GM12878 (cell line): ENCODE results near the gene LMX1B. TPM values are rescaled to one million over a fixed set of nuclear protein-coding genes. Genes with fewer than 3 reads are reported as not detected.

Experiments
- ATAC-seq: fragments of 200-7000 bp; cut with Tn5 transposase; 3 replicates; pipeline ENCODE4 v1.9.1; 2020; ENCODE audit warnings: mild to moderate bottlenecking, moderate library complexity
- BruUV-seq: library from RNA; stranded (reverse); fragments of 400-500 nt; replicated peaks from 2 replicates; lab custom pipeline; 2021; lab: Mats Ljungman, UMichigan
- CTCF ChIA-PET: fragments of 300-600 bp; sonication (Branson Sonifier 250); formaldehyde crosslinking; extraction: SDS; loops from one replicate; lab custom pipeline; 2021; ENCODE audit warnings: inconsistent platforms; lab: Yijun Ruan, JAX
- POLR2A ChIA-PET: fragments of 350-600 bp; formaldehyde crosslinking; extraction: SDS; loops from one replicate; lab custom pipeline; 2021; ENCODE audit warnings: inconsistent platforms; lab: Charles Lee
- RAD21 ChIA-PET: fragments of 300-600 bp; sonication (Branson Sonifier 250); formaldehyde crosslinking; loops from one replicate; lab custom pipeline; 2023; ENCODE audit warnings: antibody characterized with exemption; ENCODE audit not compliant: unreplicated experiment; lab: Charles Lee
- SMC1A ChIA-PET: fragments of 300-600 bp; sonication (Branson Sonifier 250); formaldehyde crosslinking; loops from one replicate; lab custom pipeline; 2023; ENCODE audit not compliant: unreplicated experiment, uncharacterized antibody; lab: Charles Lee
- DNase-seq: peaks from one replicate; pipeline ENCODE4 v3.0.0-alpha.2; 2011; ENCODE audit warnings: low read depth, low spot score
- FAIRE-seq: peaks from 3 replicates; lab custom pipeline; 2011; peaks lifted over from hg19 to GRCh38; lab: Jason Lieb, UNC
- H2AFZ ChIP-seq: 2 replicates; pipeline ENCODE4 v1.6.0; 2011; ENCODE audit warnings: low read depth, low read length, control low read depth; ENCODE audit not compliant: control insufficient read depth
- H3K27ac ChIP-seq: 2 replicates; pipeline ENCODE4 v1.5.1; 2011; ENCODE audit warnings: control low read depth; ENCODE audit not compliant: control insufficient read depth, insufficient read depth
- H3K27me3 ChIP-seq, 2 experiments: replicated peaks in 1 of 2; 2 replicates each; pipeline versions ENCODE4 v1.6.0 to v1.6.1; 2011; ENCODE audit warnings: low read length in 1 of 2; ENCODE audit not compliant: control insufficient read depth in 2 of 2, insufficient read depth in 2 of 2
- H3K36me3 ChIP-seq, 2 experiments: 2 replicates each; pipeline ENCODE4 v1.5.1; 2011; ENCODE audit warnings: low read length in 1 of 2; ENCODE audit not compliant: control insufficient read depth in 2 of 2, insufficient read depth in 2 of 2
- H3K4me1 ChIP-seq: 2 replicates; pipeline ENCODE4 v1.6.1; 2011; ENCODE audit warnings: mild to moderate bottlenecking, low read length, moderate library complexity, mixed read lengths; ENCODE audit not compliant: control insufficient read depth, insufficient read depth
- H3K4me2 ChIP-seq: 2 replicates; pipeline ENCODE4 v1.6.0; 2011; ENCODE audit warnings: control low read depth; ENCODE audit not compliant: control insufficient read depth, insufficient read depth
- H3K4me3 ChIP-seq: fragments of 200-600 bp; sonication (generic); 2 replicates; pipeline ENCODE4 v1.5.1; 2016
- H3K79me2 ChIP-seq: 2 replicates; pipeline ENCODE4 v1.6.0; 2011; ENCODE audit warnings: low read length; ENCODE audit not compliant: control insufficient read depth, insufficient read depth
- H3K9ac ChIP-seq: 2 replicates; pipeline ENCODE4 v1.8.0; 2011; ENCODE audit warnings: low read length, control low read depth, mixed read lengths; ENCODE audit not compliant: control insufficient read depth, insufficient read depth
- H3K9me3 ChIP-seq: replicated peaks from 3 replicates; pipeline ENCODE4 v1.5.1; 2011; ENCODE audit warnings: mild to moderate bottlenecking, low read length; ENCODE audit not compliant: control insufficient read depth, insufficient read depth
- H4K20me1 ChIP-seq: 2 replicates; pipeline ENCODE4 v1.6.0; 2011; ENCODE audit not compliant: control insufficient read depth, insufficient read depth
- CBX3 ChIP-seq: fragments of 200-600 bp; sonication (generic); IDR thresholded peaks from 2 replicates; pipeline ENCODE4 v1.6.1; 2016; ENCODE audit warnings: low read depth, borderline replicate concordance
- CHD1 ChIP-seq: IDR thresholded peaks from 2 replicates; pipeline ENCODE4 v1.6.1; 2012; ENCODE audit warnings: low read depth, low read length, improper control_type of control experiment
- EED ChIP-seq: sonication (generic); IDR thresholded peaks from 2 replicates; pipeline ENCODE4 v1.6.1; 2016; ENCODE audit warnings: antibody characterized with exemption, low read depth
- GABPA ChIP-seq: IDR thresholded peaks from 2 replicates; pipeline ENCODE4 v1.6.1; 2014; ENCODE audit warnings: antibody characterized with exemption, low read depth, mild to moderate bottlenecking, inconsistent platforms
- JUNB ChIP-seq: IDR thresholded peaks from 2 replicates; pipeline ENCODE4 v1.6.1; 2016; ENCODE audit warnings: antibody characterized with exemption, mild to moderate bottlenecking
- MTA3 ChIP-seq: IDR thresholded peaks from 2 replicates; pipeline ENCODE4 v1.6.1; 2012; ENCODE audit warnings: low read length, inconsistent platforms, borderline replicate concordance
- RAD51 ChIP-seq: fragments of 450-650 bp; IDR thresholded peaks from 2 replicates; pipeline ENCODE4 v1.6.1; 2016; ENCODE audit warnings: moderate library complexity, mild to moderate bottlenecking, inconsistent platforms
- RB1 ChIP-seq: fragments of 450-650 bp; formaldehyde crosslinking; IDR thresholded peaks from 2 replicates; pipeline ENCODE4 v1.6.1; 2017; ENCODE audit warnings: mild to moderate bottlenecking, borderline replicate concordance
- RFX5 ChIP-seq: IDR thresholded peaks from 2 replicates; pipeline ENCODE4 v1.6.1; 2011; ENCODE audit warnings: low read depth, low read length, improper control_type of control experiment
- RUNX3 ChIP-seq: IDR thresholded peaks from 2 replicates; pipeline ENCODE4 v1.6.1; 2012; ENCODE audit warnings: low read length, inconsistent platforms
- SIN3A ChIP-seq: IDR thresholded peaks from 2 replicates; pipeline ENCODE4 v1.6.1; 2012; ENCODE audit warnings: low read depth, low read length, improper control_type of control experiment
- SMAD5 ChIP-seq: IDR thresholded peaks from 2 replicates; pipeline ENCODE4 v1.6.1; 2016; ENCODE audit warnings: antibody characterized with exemption, low read depth
- SPI1 ChIP-seq: IDR thresholded peaks from 2 replicates; pipeline ENCODE4 v1.6.1; 2011; ENCODE audit warnings: low read depth, mild to moderate bottlenecking, low read length, moderate library complexity, borderline replicate concordance; ENCODE audit not compliant: insufficient read depth
- ZNF274 ChIP-seq: IDR thresholded peaks from one replicate; pipeline ENCODE4 v1.8.0; 2011; ENCODE audit not compliant: insufficient read length, insufficient read depth
- WGBS: methylation state at CpG from one replicate; pipeline ENCODE4 v1.1.6; 2016; ENCODE audit warnings: low lambda C conversion rate; ENCODE audit not compliant: insufficient replicate concordance, insufficient coverage; ENCODE audit errors: missing lambda C conversion rate; 5-methylcytosine and 5-hydroxymethylcytosine counted together
- in situ Hi-C: fragments of 300-500 bp; cut with MboI; formaldehyde crosslinking; loops from 9 replicates; pipeline ENCODE4 v1.14.3; 2018; ENCODE audit warnings: mixed read lengths
- intact Hi-C: fragments of 100-400 bp; cut with micrococcal nuclease; formaldehyde crosslinking; loops from one replicate; pipeline ENCODE4 v1.14.2; 2022; ENCODE audit not compliant: unreplicated experiment
- polyA plus RNA-seq, 11 experiments: library from polyadenylated mRNA; depleted of rRNA in 4 of 11; unstranded in 6 of 11; stranded (reverse) in 5 of 11; fragments of >200 nt; fragmentation: Nextera tagmentation in 4 of 11; fragmentation: Illumina TruSeq in 1 of 11; extraction: Ambion mirVana in 4 of 11; extraction: Trizol in 1 of 11; gene quantifications; 1 replicate in 1 of 11; 2 replicates in 10 of 11; pipeline versions ENCODE4 v1.2.1 to v1.2.3, GENCODE V29; 2011 to 2016; ENCODE audit warnings: inconsistent platforms in 2 of 11, missing spikeins in 2 of 11, low read depth in 1 of 11
- total RNA-seq, 4 experiments: library from RNA; depleted of rRNA in 3 of 4; stranded (reverse); fragments of >200 nt in 3 of 4; fragmentation: Illumina TruSeq in 1 of 4; extraction: Trizol in 1 of 4; gene quantifications; 2 replicates each; pipeline versions ENCODE4 v1.2.1 to v1.2.3, GENCODE V29; 2013 to 2021

Gene LMX1B
- total and polyA plus RNA-seq, 10 of the 15 experiments (the other 5 are each of a cell fraction or from before 2014, with no cell fraction given) = not detected

- no peak for TF ChIP-seq SMAD5
- no peak for TF ChIP-seq MTA3
- no peak for TF ChIP-seq JUNB
- TF ChIP-seq SIN3A = no peak
- TF ChIP-seq CBX3 = no peak
- TF ChIP-seq RFX5 = no peak
- no peak for TF ChIP-seq CHD1
- TF ChIP-seq GABPA = no peak
- TF ChIP-seq RAD51 = no peak
These were observed 51.9 kb downstream of the LMX1B start (continued) for GRCh38 chr9:126665644-126666035.

- no peak overlapping the region for H2AFZ ChIP-seq
- H3K9me3 ChIP-seq = no peaks in the 10 kb centered on the region
- ChIA-PET POLR2A (no interaction called here), SMC1A (no interaction called here), CTCF (no interaction called here), RAD21 (no interaction called here)
- H3K4me2 ChIP-seq = no peak overlapping the region
- BruUV-seq = no TSS peak
- in situ Hi-C loops = no loop called here
- ATAC-seq (peak; percentile 85), FAIRE-seq (peak; percentile 80), DNase-seq (peak; percentile 20)
- no peaks in the 10 kb centered on the region for H3K36me3 ChIP-seq
- H3K27ac ChIP-seq = no peak overlapping the region
- no peaks in the 10 kb centered on the region for H4K20me1 ChIP-seq
- H3K9ac ChIP-seq = no peak overlapping the region
- peak; percentile 57 for TF ChIP-seq SPI1
- TF ChIP-seq RB1 = no peak
- TF ChIP-seq ZNF274 = no peak
- no peak for TF ChIP-seq RUNX3
- peak; percentile 17; the same call in 1 of the 2 replicates for TF ChIP-seq EED
- no peaks in the 10 kb centered on the region; the same call in 1 of the 2 replicates for H3K4me1 ChIP-seq
- WGBS = 8% methylated on average over 13 of the region's 13 CpGs
- intact Hi-C loops = no loop called here
- peaks cover 0 to 5% of the 10 kb centered on the region in 2 experiments; a peak in 3 of 4 replicates for H3K27me3 ChIP-seq
- H3K79me2 ChIP-seq = no peaks in the 10 kb centered on the region
- no peak overlapping the region for H3K4me3 ChIP-seq
These were observed 52.6 kb downstream of the LMX1B start for GRCh38 chr9:126666155-126666803.
